GM11168 (cell line): ENCODE data around the gene PABPN1L.

Experiments used
- in situ Hi-C: fragments of 300-500 bp; cut with MboI; formaldehyde crosslinking; loops from one replicate; pipeline ENCODE4 v1.12.0; 2022; ENCODE audit warnings: low sequenced_read_pairs; ENCODE audit not compliant: unreplicated experiment

The PABPN1L gene

GRCh38 chr16:88871349-88871702 lies 4.9 kb upstream of the PABPN1L start:
- in situ Hi-C loops = no loop called here

- in situ Hi-C loops = no loop called here
Observed at GRCh38 chr16:88870608-88871348, 4.3 kb upstream of the PABPN1L start.

- in situ Hi-C loops = no loop called here
Observed at GRCh38 chr16:88869673-88869980, 3.2 kb upstream of the PABPN1L start.

- in situ Hi-C loops = no loop called here
Observed at GRCh38 chr16:88868974-88869672, 2.7 kb upstream of the PABPN1L start.

- in situ Hi-C loops = no loop called here
Observed at GRCh38 chr16:88867581-88868246, 1.3 kb upstream of the PABPN1L start.

GRCh38 chr16:88865742-88866141 lies 718 bp downstream of the PABPN1L start:
- in situ Hi-C loops = no loop called here

GRCh38 chr16:88865310-88865709 lies 1.1 kb downstream of the PABPN1L start:
- in situ Hi-C loops = no loop called here

- in situ Hi-C loops = no loop called here
Observed at GRCh38 chr16:88864521-88864920, 1.9 kb downstream of the PABPN1L start.

GRCh38 chr16:88864099-88864498 lies 2.4 kb downstream of the PABPN1L start:
- in situ Hi-C loops = no loop called here

- in situ Hi-C loops = no loop called here
Observed at GRCh38 chr16:88863426-88863825, 3.0 kb downstream of the PABPN1L start.

GRCh38 chr16:88862968-88863367 lies 3.5 kb downstream of the PABPN1L start:
- in situ Hi-C loops = no loop called here

- in situ Hi-C loops = no loop called here
Observed at GRCh38 chr16:88861359-88861758, 5.1 kb downstream of the PABPN1L start.

- in situ Hi-C loops = no loop called here
Observed at GRCh38 chr16:88859381-88860091, 6.9 kb downstream of the PABPN1L start.

GRCh38 chr16:88857728-88858339 lies 8.6 kb downstream of the PABPN1L start:
- in situ Hi-C loops = no loop called here

- in situ Hi-C loops = no loop called here
Observed at GRCh38 chr16:88856828-88857727, 9.4 kb downstream of the PABPN1L start, which contains the start of the genes GALNS and TRAPPC2L. TSS of gene GALNS (minus strand) at chr16:88856947. CDS start at chr16:88856877, 70 bp downstream. TSS of gene TRAPPC2L (plus strand) at chr16:88857127. CDS start at chr16:88857151, 24 bp downstream.

GRCh38 chr16:88856122-88856827 lies 10.2 kb downstream of the PABPN1L start:
- in situ Hi-C loops = no loop called here

- in situ Hi-C loops = no loop called here
Observed at GRCh38 chr16:88855736-88856121, 10.7 kb downstream of the PABPN1L start.

GRCh38 chr16:88855176-88855575 lies 11.3 kb downstream of the PABPN1L start:
- in situ Hi-C loops = no loop called here
